Adrenal gland (tissue), 12 donors: ENCODE data around the gene NSG2. TPM values are rescaled to one million over a fixed set of nuclear protein-coding genes. Genes with fewer than 3 reads are reported as not detected.
"Not testable (repeated sequence)": the region's sequence is repeated elsewhere in the genome, so short reads cannot be mapped to it uniquely, and the experiment has no call there.

Experiments used
- DNase-seq, 7 donors: peaks; one replicate each; pipeline ENCODE4 v3.0.0-alpha.2; 2019 to 2020
- H3K27ac ChIP-seq, 5 donors: fragments of 200-600 bp; sonication (generic) in 4 of 5; 1 replicate in 3 of 5; 2 replicates in 2 of 5; pipeline versions ENCODE4 v1.5.1 to v1.8.0; 2016 to 2020; ENCODE audit warnings: mild to moderate bottlenecking in 1 of 5
- H3K27me3 ChIP-seq: fragments of 200-600 bp; 2 replicates; pipeline ENCODE4 v1.8.0; 2021
- H3K36me3 ChIP-seq, 2 donors: fragments of 200-600 bp; replicated peaks in 1 of 2; 1 replicate in 1 of 2; 2 replicates in 1 of 2; pipeline versions ENCODE4 v1.5.1 to v1.8.0; 2018 to 2022
- H3K4me1 ChIP-seq, 2 donors: fragments of 200-600 bp; replicated peaks in 1 of 2; 1 replicate in 1 of 2; 2 replicates in 1 of 2; pipeline versions ENCODE4 v1.5.1 to v1.8.0; 2018 to 2021
- H3K4me3 ChIP-seq, 4 donors: fragments of 200-600 bp; sonication (generic) in 3 of 4; one replicate each; pipeline ENCODE4 v1.5.1; 2016 to 2018
- H3K9me3 ChIP-seq, 3 donors: fragments of 200-600 bp; sonication (generic) in 1 of 3; replicated peaks in 1 of 3; 1 replicate in 2 of 3; 2 replicates in 1 of 3; pipeline versions ENCODE4 v1.5.1 to v1.8.0; 2016 to 2021
- POLR2A ChIP-seq, 2 donors: fragments of 450-650 bp; IDR thresholded peaks; one replicate each; pipeline ENCODE4 v1.6.1; 2017; ENCODE audit warnings: antibody characterized with exemption in 2 of 2, mild to moderate bottlenecking in 2 of 2, moderate library complexity in 1 of 2
- WGBS, 4 donors: extraction: QIAGEN DNeasy Blood & Tissue Kit in 2 of 4; methylation state at CpG; one replicate each; pipeline versions ENCODE4 v1.1.5 to v1.1.7; 2013 to 2017; 5-methylcytosine and 5-hydroxymethylcytosine counted together
- intact Hi-C, 2 donors: fragments of 100-400 bp; cut with DNase I; formaldehyde crosslinking; loops; one replicate each; pipeline versions ENCODE4 v1.14.1 to v1.15.0; 2022 to 2023
- polyA plus RNA-seq, 3 donors: library from polyadenylated mRNA; stranded (reverse); fragments of 200-250 nt in 2 of 3; fragments of 350-450 nt in 1 of 3; fragmentation: Illumina TruSeq in 1 of 3; extraction: RNeasy Lipid Tissue Mini Kit (QIAGEN cat#74804) in 1 of 3; gene quantifications; one replicate each; pipeline ENCODE4 v1.2.3, GENCODE V29; 2013 to 2014
- total RNA-seq, 9 donors: library from RNA; depleted of rRNA in 4 of 9; stranded (reverse); fragments of >200 nt in 4 of 9; fragments of 120-200 nt in 1 of 9; fragmentation: NEBNext Ultra II Directional in 1 of 9; extraction: Animal tissue kit (Norgen Biotek cat#: 25700) in 1 of 9; gene quantifications; one replicate each; pipeline versions ENCODE4 v1.1.0 to v1.2.4, GENCODE V29; 2013 to 2023
- TF ChIP-seq, protein P1 (sequence below), 6 experiments: fragments of 450-650 bp in 4 of 6; fragments of 200-600 bp in 2 of 6; sonication (generic) in 1 of 6; IDR thresholded peaks; 1 replicate in 5 of 6; 2 replicates in 1 of 6; pipeline versions ENCODE4 v1.5.1 to v1.8.0; 2016 to 2021; ENCODE audit warnings: antibody characterized with exemption in 6 of 6, mild to moderate bottlenecking in 2 of 6, moderate library complexity in 1 of 6
- donor health status: healthy with polysubstance abuse.
- donor health status: Bipolar disorder and iron deficiency.
- donor health status: DM: yes; HTN: yes; CAD: no.
- donor health status: DM: no; HTN: no; CAD: no.
- donor health status: DM: no; HTN: no; CAD: no.
- donor health status: DM: yes; HTN: yes; CAD: no.

NSG2 gene
- total and polyA plus RNA-seq, 12 donors = 0.25 to 40.9 (median 11.7) TPM; not detected in 1

DNA sequence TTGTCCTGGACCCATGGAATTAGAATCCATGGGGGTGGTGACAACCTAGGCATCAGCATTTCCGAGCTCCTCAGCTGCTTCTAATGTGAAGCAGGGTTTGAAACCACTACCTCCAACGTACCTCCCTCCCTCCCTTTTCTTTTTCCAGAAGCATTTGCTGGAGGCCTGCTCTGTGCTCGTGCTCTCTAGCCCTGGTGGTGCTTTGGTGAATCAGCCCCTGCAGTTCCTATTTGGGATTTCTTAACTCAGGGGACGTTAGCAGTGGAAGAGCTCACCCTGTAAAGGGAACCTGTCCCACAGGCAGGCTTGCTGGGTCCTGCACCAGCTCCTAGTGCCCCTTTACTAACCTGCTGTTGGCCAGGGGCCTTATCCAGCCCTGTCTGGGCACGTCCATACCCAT lies 55.0 kb downstream of the NSG2 start:
- no peaks in the 10 kb centered on the region for H3K9me3 ChIP-seq
- TF ChIP-seq POLR2A (IDR thresholded peaks at IDR 0.05) = no peak
- TF ChIP-seq, protein P1, sequence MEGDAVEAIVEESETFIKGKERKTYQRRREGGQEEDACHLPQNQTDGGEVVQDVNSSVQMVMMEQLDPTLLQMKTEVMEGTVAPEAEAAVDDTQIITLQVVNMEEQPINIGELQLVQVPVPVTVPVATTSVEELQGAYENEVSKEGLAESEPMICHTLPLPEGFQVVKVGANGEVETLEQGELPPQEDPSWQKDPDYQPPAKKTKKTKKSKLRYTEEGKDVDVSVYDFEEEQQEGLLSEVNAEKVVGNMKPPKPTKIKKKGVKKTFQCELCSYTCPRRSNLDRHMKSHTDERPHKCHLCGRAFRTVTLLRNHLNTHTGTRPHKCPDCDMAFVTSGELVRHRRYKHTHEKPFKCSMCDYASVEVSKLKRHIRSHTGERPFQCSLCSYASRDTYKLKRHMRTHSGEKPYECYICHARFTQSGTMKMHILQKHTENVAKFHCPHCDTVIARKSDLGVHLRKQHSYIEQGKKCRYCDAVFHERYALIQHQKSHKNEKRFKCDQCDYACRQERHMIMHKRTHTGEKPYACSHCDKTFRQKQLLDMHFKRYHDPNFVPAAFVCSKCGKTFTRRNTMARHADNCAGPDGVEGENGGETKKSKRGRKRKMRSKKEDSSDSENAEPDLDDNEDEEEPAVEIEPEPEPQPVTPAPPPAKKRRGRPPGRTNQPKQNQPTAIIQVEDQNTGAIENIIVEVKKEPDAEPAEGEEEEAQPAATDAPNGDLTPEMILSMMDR (IDR thresholded peaks at IDR 0.05) = no peak
- intact Hi-C loops = no loop called here
- H3K4me1 ChIP-seq = no peaks in the 10 kb centered on the region
- 51 to 73% (median 64%) methylated on average over 5 of the region's 5 CpGs for WGBS, 4 donors
- no peaks in the 10 kb centered on the region for H3K36me3 ChIP-seq
- H3K27ac ChIP-seq = no peak overlapping the region
- no peaks in the 10 kb centered on the region for H3K27me3 ChIP-seq
- H3K4me3 ChIP-seq = no peak overlapping the region
- DNase-seq = no peak

DNA sequence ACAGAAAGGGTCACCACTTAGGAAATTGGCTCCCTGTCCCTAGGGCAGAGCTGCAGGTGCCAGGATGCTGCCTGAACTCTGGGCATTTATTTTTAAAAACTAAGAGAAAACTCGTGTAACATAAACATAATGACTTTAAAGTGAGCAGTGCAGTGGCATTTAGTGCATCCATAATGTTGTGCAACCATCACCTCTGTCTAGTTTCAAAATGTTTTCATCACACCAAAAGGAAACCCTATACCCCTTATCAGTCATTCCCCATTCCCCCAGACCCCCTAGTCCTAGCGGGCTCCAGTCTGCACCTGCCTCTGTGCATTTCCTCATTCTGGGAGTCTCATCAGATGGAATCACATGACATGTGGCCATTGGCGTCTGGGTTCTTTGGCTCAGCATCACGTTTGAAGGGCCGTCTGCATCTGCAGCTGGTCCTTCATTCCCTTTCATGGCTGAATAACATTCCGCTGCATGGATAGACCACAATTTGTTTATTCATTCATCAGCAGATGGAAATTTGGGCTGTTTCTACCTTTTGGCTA lies 55.8 kb downstream of the NSG2 start:
- intact Hi-C loops = no loop called here
- H3K4me1 ChIP-seq = no peaks in the 10 kb centered on the region
- no peak for DNase-seq

DNA sequence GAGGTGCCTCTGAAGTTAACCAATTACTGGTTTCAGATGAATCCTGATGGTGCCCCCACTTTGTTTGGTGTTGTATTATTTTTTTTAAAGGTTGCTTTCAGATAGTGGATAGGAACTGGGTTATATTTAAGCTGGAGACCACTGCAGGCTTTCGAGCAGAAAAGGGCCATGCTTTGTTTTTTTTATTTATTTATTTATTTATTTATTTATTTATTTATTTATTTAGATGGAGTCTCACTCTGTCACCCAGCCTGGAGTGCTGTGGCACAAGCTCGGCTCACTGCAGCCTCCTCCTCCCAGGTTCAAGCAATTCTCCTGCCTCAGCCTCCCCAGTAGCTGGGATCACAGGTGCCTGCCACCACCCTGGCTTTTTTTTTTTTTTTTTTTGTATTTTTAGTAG lies 57.1 kb downstream of the NSG2 start:
- H3K4me1 ChIP-seq, H3K36me3 ChIP-seq, H3K9me3 ChIP-seq, intact Hi-C loops, H3K27ac ChIP-seq, H3K27me3 ChIP-seq, DNase-seq, H3K4me3 ChIP-seq: not testable (repeated sequence)
- 76 to 83% (median 79%) methylated on average over 2 of the region's 2 CpGs for WGBS, 4 donors

More for the DNA sequence above, 55.8 kb downstream of the NSG2 start:
- TF ChIP-seq POLR2A (IDR thresholded peaks at IDR 0.05) = no peak
- TF ChIP-seq, protein P1 (IDR thresholded peaks at IDR 0.05) = no peak
- no peaks in the 10 kb centered on the region for H3K36me3 ChIP-seq
- H3K27me3 ChIP-seq = no peaks in the 10 kb centered on the region
- 56 to 68% (median 65%) methylated on average over 6 of the region's 6 CpGs for WGBS, 4 donors
- no peak overlapping the region for H3K4me3 ChIP-seq
- no peaks in the 10 kb centered on the region for H3K9me3 ChIP-seq
- no peak overlapping the region for H3K27ac ChIP-seq

DNA sequence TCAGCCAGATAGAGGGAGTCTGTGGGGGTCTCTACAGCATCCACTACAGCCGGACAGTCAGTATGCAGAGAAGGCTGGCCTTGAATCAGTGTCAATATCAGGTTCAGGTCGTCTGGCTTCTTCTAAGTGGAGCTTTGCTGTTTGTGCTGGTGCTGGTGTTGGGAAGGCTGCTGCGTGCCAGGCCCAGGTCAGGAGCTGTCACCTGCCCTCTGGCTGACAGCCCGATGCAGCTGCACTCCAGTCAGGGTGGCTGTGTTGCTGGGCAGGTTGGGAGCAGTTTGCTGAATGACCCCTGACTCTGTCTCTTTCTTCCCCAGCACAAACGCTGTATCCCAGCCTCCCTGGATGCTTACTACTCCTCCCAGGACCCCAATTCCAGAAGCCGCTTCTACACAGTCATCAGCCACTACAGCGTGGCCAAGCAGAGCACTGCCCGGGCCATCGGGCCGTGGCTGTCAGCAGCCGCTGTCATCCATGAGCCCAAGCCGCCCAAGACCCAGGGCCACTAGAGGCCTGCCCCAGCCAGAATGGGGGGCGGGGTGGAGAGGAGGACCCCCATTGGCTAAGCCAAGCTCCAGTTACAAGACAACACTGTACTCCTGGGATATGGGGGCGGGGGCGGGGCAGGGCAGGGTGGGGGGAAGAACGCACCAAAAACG lies 61.6 kb downstream of the NSG2 start:
- Histone ChIP-seq H3K27ac (no peak overlapping the region), H3K9me3 (no peaks in the 10 kb centered on the region), H3K4me1 (no peaks in the 10 kb centered on the region), H3K36me3 (no peaks in the 10 kb centered on the region), H3K4me3 (no peak overlapping the region), H3K27me3 (no peaks in the 10 kb centered on the region)
- 66 to 71% (median 68%) methylated on average over 8 to 17 of the region's 17 CpGs for WGBS, 4 donors
- TF ChIP-seq POLR2A (IDR thresholded peaks at IDR 0.05) = no peak
- TF ChIP-seq, protein P1 (IDR thresholded peaks at IDR 0.05) = no peak
- intact Hi-C loops = no loop called here
- DNase-seq = no peak

DNA sequence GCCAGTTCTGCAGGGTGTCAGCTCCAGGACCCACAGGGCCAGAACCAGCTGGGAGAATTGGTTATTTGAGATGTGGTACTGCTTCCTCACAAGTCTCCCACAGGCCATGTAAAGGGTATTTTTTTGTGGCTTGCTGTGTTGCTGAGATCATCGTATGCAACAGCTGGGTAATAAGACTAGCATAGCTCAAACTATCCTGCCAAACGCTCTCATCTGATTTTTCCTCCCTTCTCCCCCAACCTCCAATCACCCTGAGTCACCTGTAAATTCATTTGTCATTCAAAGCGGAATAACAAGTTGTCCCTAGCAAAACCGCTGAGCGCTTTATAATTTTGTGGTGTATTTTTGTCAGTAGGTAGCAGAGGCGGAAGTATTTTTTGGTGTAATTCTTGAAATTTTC lies 63.2 kb downstream of the NSG2 start:
- intact Hi-C loops = no loop called here
- TF ChIP-seq, protein P1 (IDR thresholded peaks at IDR 0.05) = no peak
- TF ChIP-seq POLR2A (IDR thresholded peaks at IDR 0.05) = no peak
- DNase-seq = no peak
- no peak overlapping the region for H3K4me3 ChIP-seq
- H3K9me3 ChIP-seq = no peaks in the 10 kb centered on the region
- H3K27me3 ChIP-seq = no peaks in the 10 kb centered on the region
- H3K4me1 ChIP-seq = no peaks in the 10 kb centered on the region
- no peaks in the 10 kb centered on the region for H3K36me3 ChIP-seq
- 81 to 92% (median 86%) methylated on average over 6 of the region's 6 CpGs for WGBS, 4 donors
- H3K27ac ChIP-seq = no peak overlapping the region
